ENCODE results near the gene SLC22A4. TPM values are rescaled to one million over a fixed set of nuclear protein-coding genes. Genes with fewer than 3 reads are reported as not detected.

Gene SLC22A4
- polyA plus RNA-seq, 1 donor from 2014 or later, result 2.0 TPM

DNA sequence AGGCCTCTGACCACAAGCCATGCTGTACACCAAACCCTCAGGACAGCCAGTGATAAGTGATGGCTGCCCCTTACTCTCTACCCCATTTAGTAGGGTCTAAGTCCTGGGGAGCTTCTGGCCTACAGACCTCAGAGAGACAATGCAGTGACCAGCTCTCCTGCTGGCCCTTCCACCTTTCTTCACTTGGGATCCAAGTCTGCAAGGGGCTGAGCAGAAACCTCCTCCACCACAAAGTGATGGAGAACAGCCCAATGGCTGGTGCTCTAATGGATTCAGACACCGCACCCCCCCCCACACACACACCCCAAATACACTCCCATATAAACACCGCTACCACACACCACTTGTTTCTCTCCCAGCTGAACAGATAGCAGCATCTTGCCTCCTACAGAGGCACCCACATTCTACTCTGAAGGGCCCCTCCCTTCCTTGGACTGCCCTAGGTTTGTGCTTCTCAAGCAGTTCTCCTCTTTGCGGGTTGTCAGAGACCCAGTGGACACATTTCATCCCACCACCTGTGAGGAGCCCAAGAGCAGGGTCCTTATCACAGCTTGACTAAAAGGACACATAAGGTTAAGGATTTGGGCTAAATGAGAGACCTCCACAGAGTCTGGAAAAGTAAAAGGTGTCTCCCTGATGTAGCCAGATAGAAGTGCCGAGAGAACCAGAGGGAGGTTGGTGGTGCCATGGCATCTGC lies 38.0 kb upstream of the SLC22A4 start:
- Histone ChIP-seq H3K4me3 (ENCODE audit: low read length) (no peak overlapping the region), H3K9me3 (ENCODE audit: low read length) (no peaks in the 10 kb centered on the region), H3K27me3 (ENCODE audit: insufficient read depth, low read depth, low read length) (peaks cover 12% of the 10 kb centered on the region), H3K36me3 (ENCODE audit: insufficient read depth, low read length) (no peaks in the 10 kb centered on the region), H3K4me2 (ENCODE audit: low read length) (no peak overlapping the region), H3K79me2 (replicated peaks; ENCODE audit: insufficient read depth, low read length) (no peaks in the 10 kb centered on the region), H2AFZ (ENCODE audit: low read depth, low read length) (no peak overlapping the region), H3K9me2 (ENCODE audit: insufficient read depth, low read length) (no peaks in the 10 kb centered on the region), H3K27ac (ENCODE audit: low read length) (no peak overlapping the region), H4K20me1 (ENCODE audit: insufficient read depth) (no peaks in the 10 kb centered on the region), H3F3A (ENCODE audit: insufficient read depth, low read length, poor library complexity, severe bottlenecking) (no peaks in the 10 kb centered on the region), H3K9ac (ENCODE audit: low read length) (no peak overlapping the region)
- TF ChIP-seq EZH2 (IDR thresholded peaks at IDR 0.05; ENCODE audit: borderline replicate concordance, insufficient read depth, low read length, poor library complexity, severe bottlenecking), result no peak
- no peak for TF ChIP-seq MXI1 (conservative IDR thresholded peaks at IDR 0.05; ENCODE audit: poor library complexity, severe bottlenecking)
- TF ChIP-seq, protein P1, sequence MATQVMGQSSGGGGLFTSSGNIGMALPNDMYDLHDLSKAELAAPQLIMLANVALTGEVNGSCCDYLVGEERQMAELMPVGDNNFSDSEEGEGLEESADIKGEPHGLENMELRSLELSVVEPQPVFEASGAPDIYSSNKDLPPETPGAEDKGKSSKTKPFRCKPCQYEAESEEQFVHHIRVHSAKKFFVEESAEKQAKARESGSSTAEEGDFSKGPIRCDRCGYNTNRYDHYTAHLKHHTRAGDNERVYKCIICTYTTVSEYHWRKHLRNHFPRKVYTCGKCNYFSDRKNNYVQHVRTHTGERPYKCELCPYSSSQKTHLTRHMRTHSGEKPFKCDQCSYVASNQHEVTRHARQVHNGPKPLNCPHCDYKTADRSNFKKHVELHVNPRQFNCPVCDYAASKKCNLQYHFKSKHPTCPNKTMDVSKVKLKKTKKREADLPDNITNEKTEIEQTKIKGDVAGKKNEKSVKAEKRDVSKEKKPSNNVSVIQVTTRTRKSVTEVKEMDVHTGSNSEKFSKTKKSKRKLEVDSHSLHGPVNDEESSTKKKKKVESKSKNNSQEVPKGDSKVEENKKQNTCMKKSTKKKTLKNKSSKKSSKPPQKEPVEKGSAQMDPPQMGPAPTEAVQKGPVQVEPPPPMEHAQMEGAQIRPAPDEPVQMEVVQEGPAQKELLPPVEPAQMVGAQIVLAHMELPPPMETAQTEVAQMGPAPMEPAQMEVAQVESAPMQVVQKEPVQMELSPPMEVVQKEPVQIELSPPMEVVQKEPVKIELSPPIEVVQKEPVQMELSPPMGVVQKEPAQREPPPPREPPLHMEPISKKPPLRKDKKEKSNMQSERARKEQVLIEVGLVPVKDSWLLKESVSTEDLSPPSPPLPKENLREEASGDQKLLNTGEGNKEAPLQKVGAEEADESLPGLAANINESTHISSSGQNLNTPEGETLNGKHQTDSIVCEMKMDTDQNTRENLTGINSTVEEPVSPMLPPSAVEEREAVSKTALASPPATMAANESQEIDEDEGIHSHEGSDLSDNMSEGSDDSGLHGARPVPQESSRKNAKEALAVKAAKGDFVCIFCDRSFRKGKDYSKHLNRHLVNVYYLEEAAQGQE (IDR thresholded peaks at IDR 0.05; ENCODE audit: borderline replicate concordance), result no peak
- no peak for TF ChIP-seq EP300 (conservative IDR thresholded peaks at IDR 0.05; ENCODE audit: poor library complexity, severe bottlenecking)
- TF ChIP-seq SMC3 (conservative IDR thresholded peaks at IDR 0.05; ENCODE audit: poor library complexity), result no peak
- TF ChIP-seq RAD21 (conservative IDR thresholded peaks at IDR 0.05), result no peak
- no peak for TF ChIP-seq TAF1 (IDR thresholded peaks at IDR 0.05; ENCODE audit: low read depth)
- no peak for TF ChIP-seq POLR2AphosphoS5 (IDR thresholded peaks at IDR 0.05)
- TF ChIP-seq, protein P2, sequence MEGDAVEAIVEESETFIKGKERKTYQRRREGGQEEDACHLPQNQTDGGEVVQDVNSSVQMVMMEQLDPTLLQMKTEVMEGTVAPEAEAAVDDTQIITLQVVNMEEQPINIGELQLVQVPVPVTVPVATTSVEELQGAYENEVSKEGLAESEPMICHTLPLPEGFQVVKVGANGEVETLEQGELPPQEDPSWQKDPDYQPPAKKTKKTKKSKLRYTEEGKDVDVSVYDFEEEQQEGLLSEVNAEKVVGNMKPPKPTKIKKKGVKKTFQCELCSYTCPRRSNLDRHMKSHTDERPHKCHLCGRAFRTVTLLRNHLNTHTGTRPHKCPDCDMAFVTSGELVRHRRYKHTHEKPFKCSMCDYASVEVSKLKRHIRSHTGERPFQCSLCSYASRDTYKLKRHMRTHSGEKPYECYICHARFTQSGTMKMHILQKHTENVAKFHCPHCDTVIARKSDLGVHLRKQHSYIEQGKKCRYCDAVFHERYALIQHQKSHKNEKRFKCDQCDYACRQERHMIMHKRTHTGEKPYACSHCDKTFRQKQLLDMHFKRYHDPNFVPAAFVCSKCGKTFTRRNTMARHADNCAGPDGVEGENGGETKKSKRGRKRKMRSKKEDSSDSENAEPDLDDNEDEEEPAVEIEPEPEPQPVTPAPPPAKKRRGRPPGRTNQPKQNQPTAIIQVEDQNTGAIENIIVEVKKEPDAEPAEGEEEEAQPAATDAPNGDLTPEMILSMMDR (IDR thresholded peaks at IDR 0.05; ENCODE audit: poor library complexity, severe bottlenecking), result no peak

DNA sequence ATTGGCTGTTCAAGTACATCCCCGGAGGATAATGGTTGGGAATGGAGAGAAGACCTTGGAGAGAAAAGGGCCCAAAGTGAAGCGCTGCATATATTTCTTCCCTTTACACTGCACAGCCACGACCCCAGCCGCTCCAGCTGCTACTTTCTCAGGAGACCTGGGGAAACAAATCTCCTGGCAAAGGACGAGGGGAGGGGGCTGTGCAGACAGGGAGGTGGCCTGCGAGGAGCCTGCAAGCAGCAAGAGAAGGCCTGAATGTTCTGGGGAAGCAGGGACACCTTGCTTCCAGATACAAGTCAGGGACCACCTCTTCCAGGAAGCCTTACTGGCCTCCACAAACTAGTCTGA lies 37.4 kb upstream of the SLC22A4 start:
- H3K27ac ChIP-seq (ENCODE audit: low read length), result no peak overlapping the region

More for the DNA sequence above, 37.4 kb upstream of the SLC22A4 start:
- no peak overlapping the region for H3K4me2 ChIP-seq (ENCODE audit: low read length)
- H3K9me2 ChIP-seq (ENCODE audit: insufficient read depth, low read length), result no peaks in the 10 kb centered on the region
- no peak overlapping the region for H2AFZ ChIP-seq (ENCODE audit: low read depth, low read length)
- no peaks in the 10 kb centered on the region for H4K20me1 ChIP-seq (ENCODE audit: insufficient read depth)
- no peaks in the 10 kb centered on the region for H3K79me2 ChIP-seq (replicated peaks; ENCODE audit: insufficient read depth, low read length)
- H3K9me3 ChIP-seq (ENCODE audit: low read length), result no peaks in the 10 kb centered on the region
- no peak for TF ChIP-seq MXI1 (conservative IDR thresholded peaks at IDR 0.05; ENCODE audit: poor library complexity, severe bottlenecking)
- TF ChIP-seq, protein P1 (IDR thresholded peaks at IDR 0.05; ENCODE audit: borderline replicate concordance), result no peak
- no peak for TF ChIP-seq RAD21 (conservative IDR thresholded peaks at IDR 0.05)
- no peak for TF ChIP-seq SMC3 (conservative IDR thresholded peaks at IDR 0.05; ENCODE audit: poor library complexity)
- no peak for TF ChIP-seq EZH2 (IDR thresholded peaks at IDR 0.05; ENCODE audit: borderline replicate concordance, insufficient read depth, low read length, poor library complexity, severe bottlenecking)
- TF ChIP-seq POLR2AphosphoS5 (IDR thresholded peaks at IDR 0.05), result no peak
- no peak overlapping the region for H3K9ac ChIP-seq (ENCODE audit: low read length)
- H3K36me3 ChIP-seq (ENCODE audit: insufficient read depth, low read length), result no peaks in the 10 kb centered on the region
- H3K4me3 ChIP-seq (ENCODE audit: low read length), result no peak overlapping the region
- peaks cover 12% of the 10 kb centered on the region for H3K27me3 ChIP-seq (ENCODE audit: insufficient read depth, low read depth, low read length)
- H3F3A ChIP-seq (ENCODE audit: insufficient read depth, low read length, poor library complexity, severe bottlenecking), result no peaks in the 10 kb centered on the region
